Panc1 (cell line): ENCODE measurements around the gene MYO7A. TPM values are rescaled to one million over a fixed set of nuclear protein-coding genes. Genes with fewer than 3 reads are reported as not detected.

Experiments
- ATAC-seq: fragments of 200-7000 bp; cut with Tn5 transposase; 2 replicates; pipeline ENCODE4 v1.9.1; 2020; ENCODE audit warnings: mild to moderate bottlenecking, moderate library complexity
- BruUV-seq: library from RNA; stranded (reverse); fragments of 400-500 nt; replicated peaks from 2 replicates; lab custom pipeline; 2021; lab: Mats Ljungman, UMichigan
- CTCF ChIA-PET: fragments of 300-600 bp; sonication (Branson Sonifier 250); formaldehyde crosslinking; loops from one replicate; lab custom pipeline; 2022; ENCODE audit warnings: antibody characterized with exemption; lab: Charles Lee
- POLR2A ChIA-PET: fragments of 300-600 bp; sonication (Branson Sonifier 250); formaldehyde crosslinking; loops from one replicate; lab custom pipeline; 2022; ENCODE audit warnings: antibody characterized with exemption; lab: Charles Lee
- DNase-seq: peaks from one replicate; pipeline ENCODE4 v3.0.0-alpha.2; 2010; ENCODE audit warnings: low read depth, low spot score
- H3K27ac ChIP-seq: 2 replicates; pipeline ENCODE4 v1.5.1; 2011; ENCODE audit warnings: mild to moderate bottlenecking, low read length, inconsistent platforms
- H3K27me3 ChIP-seq: fragments of 200-500 bp; sonication (Bioruptor generic); 2 replicates; pipeline ENCODE4 v1.6.0; 2014; ENCODE audit warnings: low read length, inconsistent platforms; ENCODE audit not compliant: control insufficient read depth, insufficient read depth
- H3K36me3 ChIP-seq: fragments of 200-500 bp; sonication (Bioruptor generic); 2 replicates; pipeline ENCODE4 v1.5.1; 2014; ENCODE audit warnings: inconsistent platforms, mild to moderate bottlenecking, low read length, moderate library complexity; ENCODE audit not compliant: control insufficient read depth, insufficient read depth
- H3K4me1 ChIP-seq: 2 replicates; pipeline ENCODE4 v1.5.1; 2011; ENCODE audit warnings: inconsistent platforms, mild to moderate bottlenecking, low read length, moderate library complexity; ENCODE audit not compliant: control insufficient read depth, insufficient read depth
- H3K4me3 ChIP-seq, 2 experiments: 2 replicates each; pipeline ENCODE4 v1.5.1; 2011 to 2012; ENCODE audit warnings: low read depth in 2 of 2, low read length in 2 of 2, mild to moderate bottlenecking in 2 of 2, inconsistent platforms in 1 of 2, moderate library complexity in 1 of 2
- H3K9me3 ChIP-seq: fragments of 200-500 bp; sonication (Bioruptor generic); 2 replicates; pipeline ENCODE4 v1.5.1; 2014; ENCODE audit warnings: low read depth, mild to moderate bottlenecking, inconsistent platforms, low read length, moderate library complexity; ENCODE audit not compliant: control insufficient read depth, insufficient read depth
- CTCF ChIP-seq: fragments of 450-650 bp; IDR thresholded peaks from 2 replicates; pipeline ENCODE4 v1.5.1; 2017; ENCODE audit warnings: mild to moderate bottlenecking
- POLR2AphosphoS5 ChIP-seq: IDR thresholded peaks from 2 replicates; pipeline ENCODE4 v1.6.1; 2012; ENCODE audit warnings: mild to moderate bottlenecking, low read depth, low read length, moderate library complexity
- REST ChIP-seq, 2 experiments: IDR thresholded peaks; 2 replicates each; pipeline ENCODE4 v1.6.1; 2011 to 2012; ENCODE audit warnings: low read depth in 2 of 2, control low read depth in 1 of 2, low read length in 1 of 2, mild to moderate bottlenecking in 1 of 2, moderate library complexity in 1 of 2; ENCODE audit not compliant: insufficient read depth in 1 of 2
- SIN3A ChIP-seq: IDR thresholded peaks from 2 replicates; pipeline ENCODE4 v1.6.1; 2012; ENCODE audit warnings: low read depth, mild to moderate bottlenecking, low read length, moderate library complexity, borderline replicate concordance; ENCODE audit not compliant: insufficient read depth
- TCF7L2 ChIP-seq: IDR thresholded peaks from 2 replicates; pipeline ENCODE4 v1.6.1; 2011; ENCODE audit warnings: mild to moderate bottlenecking, low read depth, low read length, inconsistent platforms
- in situ Hi-C: cut with HindIII; loops from 2 replicates; pipeline ENCODE4 v1.10.0; 2016; ENCODE audit warnings: low sequenced_read_pairs, low pct_unique_long_range_greater_than_20kb
- intact Hi-C: fragments of 100-400 bp; cut with micrococcal nuclease; formaldehyde crosslinking; loops from one replicate; pipeline ENCODE4 v1.10.0; 2022; ENCODE audit not compliant: unreplicated experiment
- total RNA-seq: library from RNA; stranded (reverse); gene quantifications from one replicate; pipeline ENCODE4 v1.2.1, GENCODE V29; 2021; ENCODE audit not compliant: unreplicated experiment

The MYO7A gene
- total RNA-seq, 1 experiment from 2014 or later, result 1.3 TPM

GRCh38 chr11:77231800-77232199, 103.8 kb downstream of the MYO7A start:
- no peaks in the 10 kb centered on the region for H3K4me1 ChIP-seq
- POLR2A ChIA-PET, result no interaction called here
- intact Hi-C loops, result no loop called here
- peaks cover 2% of the 10 kb centered on the region; the same call in 1 of the 2 replicates for H3K27me3 ChIP-seq
- no peak overlapping the region for H3K27ac ChIP-seq
- TF ChIP-seq TCF7L2, result no peak
- no peak for TF ChIP-seq REST (IDR thresholded peaks at IDR 0.05; ENCODE audit: insufficient read depth in 1 of 2, low read depth in 2 of 2, low read length in 1 of 2)
- TF ChIP-seq SIN3A, result no peak
- no peak for TF ChIP-seq CTCF
- TF ChIP-seq POLR2AphosphoS5, result no peak
- no peak overlapping the region for H3K4me3 ChIP-seq
- H3K9me3 ChIP-seq, result no peaks in the 10 kb centered on the region
- BruUV-seq, result no TSS peak
- in situ Hi-C loops, result no loop called here
- CTCF ChIA-PET, result no interaction called here
- no peak for ATAC-seq
- no peaks in the 10 kb centered on the region for H3K36me3 ChIP-seq
- no peak for DNase-seq

- ChIA-PET POLR2A (no interaction called here), CTCF (no interaction called here)
- intact Hi-C loops, result no loop called here
Measured at GRCh38 chr11:77232242-77232641, 104.2 kb downstream of the MYO7A start.

GRCh38 chr11:77233011-77233410, 105.0 kb downstream of the MYO7A start:
- ChIA-PET POLR2A (no interaction called here), CTCF (interaction anchor here (0.7 kb wide), 1 partner anchor 174 kb away, joined by 7 read pairs; no protein-coding TSS in a partner anchor)
- DNase-seq (no peak), ATAC-seq (no peak)
- no peaks in the 10 kb centered on the region; the same call in 1 of the 2 replicates for H3K27me3 ChIP-seq
- BruUV-seq, result no TSS peak
- intact Hi-C loops, result no loop called here
- TF ChIP-seq SIN3A (no peak), TCF7L2 (no peak), CTCF (no peak), POLR2AphosphoS5 (no peak), REST (IDR thresholded peaks at IDR 0.05; ENCODE audit: insufficient read depth in 1 of 2, low read depth in 2 of 2, low read length in 1 of 2) (no peak)
- no peaks in the 10 kb centered on the region for H3K36me3 ChIP-seq
- H3K9me3 ChIP-seq, result no peaks in the 10 kb centered on the region
- no peaks in the 10 kb centered on the region for H3K4me1 ChIP-seq
- in situ Hi-C loops, result no loop called here
- H3K27ac ChIP-seq, result no peak overlapping the region
- H3K4me3 ChIP-seq, result no peak overlapping the region

More at GRCh38 chr11:77232242-77232641, 104.2 kb downstream of the MYO7A start:
- BruUV-seq, result no TSS peak
- in situ Hi-C loops, result no loop called here
- no peak for ATAC-seq
- no peaks in the 10 kb centered on the region for H3K9me3 ChIP-seq
- TF ChIP-seq TCF7L2 (no peak), SIN3A (no peak)
- H3K4me3 ChIP-seq, result no peak overlapping the region
- no peak for DNase-seq
- no peaks in the 10 kb centered on the region for H3K4me1 ChIP-seq
- H3K36me3 ChIP-seq, result no peaks in the 10 kb centered on the region
- H3K27ac ChIP-seq, result no peak overlapping the region
- H3K27me3 ChIP-seq, result no peaks in the 10 kb centered on the region; the same call in 1 of the 2 replicates
